ENCODE measurements around the gene NUTM2G.
"Not testable (repeated sequence)": the region's sequence is repeated elsewhere in the genome, so short reads cannot be mapped to it uniquely, and the experiment has no call there.

NUTM2G gene

DNA sequence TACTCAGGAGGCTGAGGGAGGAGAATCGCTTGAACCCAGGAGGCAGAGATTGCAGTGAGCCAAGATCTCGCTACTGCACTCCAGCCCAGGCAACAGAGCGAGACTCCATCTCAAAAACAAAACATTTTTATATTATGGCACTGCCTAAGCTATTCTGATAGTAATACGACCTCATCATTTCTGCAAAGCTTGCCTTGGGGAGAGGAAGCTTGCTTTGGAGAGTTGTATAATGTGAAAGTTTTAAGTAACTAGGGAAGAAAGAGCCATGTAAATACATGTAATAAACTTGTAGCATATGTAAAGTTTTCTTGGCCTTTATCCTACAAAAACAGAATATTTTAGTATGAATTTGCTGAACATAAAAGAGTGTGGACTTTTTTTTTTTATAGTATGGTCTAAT, 7.8 kb upstream of the NUTM2G start:
- H3K4me3 ChIP-seq (replicated peaks; ENCODE audit: low read depth, low read length); DNase-seq (ENCODE audit: low read depth): not testable (repeated sequence)

DNA sequence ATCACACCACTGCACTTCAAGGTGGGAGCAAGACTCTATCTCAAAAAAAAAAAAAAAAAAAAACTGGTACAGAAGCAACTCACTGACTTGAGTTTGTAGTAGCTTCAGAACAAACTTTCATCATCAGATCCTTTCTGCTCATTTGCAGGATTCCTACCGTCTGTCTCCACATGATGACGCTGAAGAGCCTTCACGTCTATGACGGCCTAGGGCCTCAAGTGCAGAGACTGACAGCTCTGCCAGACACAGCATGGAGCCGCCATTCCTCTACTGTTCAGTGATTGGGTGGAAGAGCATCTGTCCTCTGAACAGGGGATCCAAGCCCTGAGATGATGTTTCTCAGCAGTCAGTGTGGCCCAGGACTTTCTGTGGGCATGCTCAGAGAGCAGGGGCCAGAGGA, 3.1 kb upstream of the NUTM2G start:
- peak; percentile 1 for DNase-seq (ENCODE audit: low read depth)

DNA sequence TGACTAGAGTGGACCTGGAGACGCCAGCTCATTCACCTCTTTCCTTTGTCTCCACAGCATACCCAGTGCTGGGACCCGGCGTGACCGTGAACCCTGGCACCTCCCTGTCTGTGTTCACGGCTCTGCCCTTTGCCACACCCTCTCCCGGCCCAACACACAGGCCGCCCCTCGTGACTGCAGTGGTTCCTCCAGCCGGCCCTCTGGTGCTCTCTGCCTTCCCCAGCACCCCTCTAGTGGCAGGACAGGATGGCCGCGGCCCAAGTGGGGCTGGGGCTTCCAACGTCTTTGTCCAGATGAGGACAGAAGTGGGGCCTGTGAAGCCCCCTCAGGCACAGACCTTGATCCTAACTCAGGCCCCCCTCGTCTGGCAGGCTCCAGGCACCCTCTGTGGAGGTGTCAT, 3.0 kb downstream of the NUTM2G start:
- not testable (repeated sequence) for DNase-seq (ENCODE audit: low read depth); H3K4me3 ChIP-seq (replicated peaks; ENCODE audit: low read depth, low read length)

More for the DNA sequence above, 3.1 kb upstream of the NUTM2G start:
- H3K4me3 ChIP-seq (replicated peaks; ENCODE audit: low read depth, low read length): not testable (repeated sequence)

DNA sequence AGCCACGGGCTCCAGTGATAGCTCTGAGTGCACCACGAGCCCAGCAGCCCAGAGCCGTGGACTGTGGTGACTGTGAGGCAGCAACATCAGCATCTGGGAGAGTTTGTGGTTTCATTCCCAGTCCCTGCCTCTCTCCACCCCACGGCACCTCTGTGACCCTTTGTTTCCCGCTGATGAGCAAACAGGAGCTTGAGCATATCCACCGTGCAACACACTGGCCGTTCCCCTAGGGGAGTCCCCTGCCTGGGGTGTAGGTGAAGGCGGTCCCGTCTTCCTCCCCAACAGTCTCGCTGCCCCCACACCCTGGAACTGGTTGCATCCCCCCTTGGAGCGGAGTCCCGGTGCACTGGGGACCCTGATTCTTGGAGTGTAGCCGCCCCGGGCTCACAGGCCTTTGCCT, 5.5 kb downstream of the NUTM2G start:
- H3K4me3 ChIP-seq (replicated peaks; ENCODE audit: low read depth, low read length); DNase-seq (ENCODE audit: low read depth): not testable (repeated sequence)

DNA sequence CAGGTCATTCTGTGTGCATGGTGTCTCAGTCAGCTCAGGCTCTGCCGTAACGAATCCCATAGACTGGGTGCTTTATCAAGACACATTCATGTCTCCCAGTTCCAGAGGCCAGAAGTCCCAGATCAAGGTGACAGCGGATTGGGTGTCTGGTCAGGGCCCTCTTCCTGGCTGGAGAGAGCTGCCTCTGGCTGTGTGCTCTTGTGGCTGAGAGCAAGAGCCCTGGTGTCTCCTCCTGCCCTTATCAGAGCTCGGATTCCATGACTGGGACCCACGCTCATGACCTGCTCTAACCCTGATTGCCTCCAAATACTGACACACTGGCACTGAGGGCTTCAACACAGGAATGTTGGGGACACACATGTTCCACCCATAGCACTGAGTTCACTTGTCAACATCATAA, 6.1 kb downstream of the NUTM2G start:
- not testable (repeated sequence) for DNase-seq (ENCODE audit: low read depth); H3K4me3 ChIP-seq (replicated peaks; ENCODE audit: low read depth, low read length)

DNA sequence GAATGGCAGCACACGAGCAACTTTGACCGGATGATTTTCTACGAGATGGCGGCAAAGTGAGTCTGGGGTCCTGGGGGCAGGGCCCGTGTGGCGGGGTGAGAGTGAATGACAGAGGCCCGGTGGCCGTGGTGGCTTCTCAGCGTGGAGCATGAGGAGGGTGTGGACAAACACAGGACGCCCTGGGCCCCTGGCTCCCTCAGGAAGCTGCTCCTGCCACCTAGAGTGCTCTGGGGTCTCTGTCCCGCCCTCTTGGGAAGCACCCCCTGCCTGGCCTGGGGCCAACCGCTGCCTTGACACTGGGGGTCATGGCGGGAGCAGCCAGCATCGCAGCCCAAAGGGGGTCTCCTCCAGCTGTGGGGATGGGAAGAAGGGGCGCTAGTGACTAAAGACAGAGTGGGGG, 6.8 kb downstream of the NUTM2G start:
- H3K4me3 ChIP-seq (replicated peaks; ENCODE audit: low read depth, low read length); DNase-seq (ENCODE audit: low read depth): not testable (repeated sequence)

DNA sequence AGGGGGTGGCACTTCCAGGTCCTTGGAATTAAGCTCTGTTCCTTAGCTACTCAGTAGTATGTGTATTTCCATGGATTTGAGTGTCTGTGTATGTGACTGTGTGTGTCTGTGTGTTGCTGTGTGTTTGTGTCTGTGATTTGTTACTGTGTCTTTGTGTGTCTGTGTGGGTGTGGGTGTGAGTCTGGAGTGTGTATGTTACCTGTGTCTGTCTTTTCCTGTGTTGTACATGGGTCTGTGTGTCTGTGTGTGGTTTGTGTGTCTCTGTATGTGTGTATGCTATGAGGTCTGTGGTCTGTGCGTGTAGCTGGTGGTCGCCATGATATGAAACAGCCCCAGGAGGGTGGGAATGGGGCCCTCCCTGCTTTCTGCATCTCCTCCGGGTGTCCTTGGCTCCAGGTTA, 8.8 kb downstream of the NUTM2G start:
- not testable (repeated sequence) for H3K4me3 ChIP-seq (replicated peaks; ENCODE audit: low read depth, low read length); DNase-seq (ENCODE audit: low read depth)

DNA sequence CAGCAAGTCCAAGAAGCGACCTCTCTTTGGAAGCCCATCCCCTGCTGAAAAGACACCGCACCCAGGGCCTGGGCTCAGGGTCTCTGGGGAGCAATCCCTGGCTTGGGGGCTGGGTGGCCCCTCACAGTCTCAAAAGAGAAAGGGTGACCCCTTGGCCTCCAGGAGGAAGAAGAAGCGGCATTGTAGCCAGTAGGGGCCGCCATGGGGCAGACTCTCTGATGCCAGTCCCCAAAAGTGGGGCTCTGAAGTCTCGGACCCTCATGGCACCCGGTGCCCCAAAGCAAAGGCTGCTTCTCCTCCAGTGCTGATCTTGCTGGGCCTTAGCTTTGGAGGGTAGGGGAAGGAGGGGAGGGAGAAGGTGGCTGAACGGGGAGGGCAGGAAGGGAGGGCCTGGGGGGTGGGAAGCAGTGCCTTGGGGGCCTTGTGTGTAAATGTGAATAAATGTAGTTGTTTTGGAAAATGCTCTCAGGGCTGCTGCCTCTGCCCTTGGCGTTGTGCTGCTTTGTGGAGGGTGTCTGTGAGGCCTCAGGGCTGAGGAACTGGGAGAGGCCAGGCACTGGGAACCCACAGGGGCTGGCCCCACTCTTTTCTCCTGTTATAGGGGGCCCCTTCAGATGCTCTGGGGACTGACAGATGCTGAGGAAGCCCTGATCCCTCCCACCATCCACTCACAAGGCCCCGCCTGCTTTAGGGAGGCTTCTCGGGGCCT, 10.5 kb downstream of the NUTM2G start:
- DNase-seq (ENCODE audit: low read depth); H3K4me3 ChIP-seq (replicated peaks; ENCODE audit: low read depth, low read length): not testable (repeated sequence)

DNA sequence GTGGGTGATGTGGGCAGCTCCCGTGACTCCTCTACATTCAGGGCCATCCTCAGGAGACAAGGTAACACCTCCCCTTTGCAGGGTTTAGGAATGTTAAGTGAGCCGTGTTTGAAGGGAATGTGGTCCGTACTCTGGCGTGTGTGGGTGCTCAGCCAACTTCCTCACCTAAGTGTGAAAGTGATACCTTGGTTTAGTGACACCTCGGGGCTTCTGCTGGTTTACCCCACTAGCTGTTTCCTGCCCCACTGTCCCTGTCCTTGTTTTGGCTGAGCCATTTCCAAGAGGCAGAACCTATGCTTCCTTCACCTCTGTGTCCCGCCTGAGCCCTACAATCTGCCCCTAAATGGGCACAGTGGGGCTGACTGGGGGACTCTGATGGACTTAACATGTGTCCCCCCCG, 12.3 kb downstream of the NUTM2G start:
- H3K4me3 ChIP-seq (replicated peaks; ENCODE audit: low read depth, low read length): not testable (repeated sequence)

DNA sequence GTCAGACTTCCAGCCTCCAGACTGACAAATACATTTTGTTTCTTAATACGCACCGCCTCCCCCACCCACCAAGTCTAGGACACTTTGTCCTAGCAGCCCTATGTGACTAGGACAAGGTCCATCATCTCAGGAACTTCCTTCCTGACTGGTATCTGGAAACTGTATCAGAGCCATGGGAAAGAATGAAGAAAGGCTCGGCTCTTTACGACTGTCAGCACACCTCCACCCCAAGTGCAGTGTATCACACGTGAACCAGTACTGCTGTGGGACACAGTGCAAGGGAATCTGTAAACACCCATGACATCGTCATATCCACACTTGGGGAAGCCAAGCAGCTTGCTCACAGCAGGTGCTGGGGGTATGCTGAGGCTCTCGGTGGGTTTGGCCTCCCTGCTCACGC, 13.0 kb downstream of the NUTM2G start:
- DNase-seq (ENCODE audit: low read depth): not testable (repeated sequence)

More for the DNA sequence above, 12.3 kb downstream of the NUTM2G start:
- DNase-seq (ENCODE audit: low read depth): not testable (repeated sequence)

DNA sequence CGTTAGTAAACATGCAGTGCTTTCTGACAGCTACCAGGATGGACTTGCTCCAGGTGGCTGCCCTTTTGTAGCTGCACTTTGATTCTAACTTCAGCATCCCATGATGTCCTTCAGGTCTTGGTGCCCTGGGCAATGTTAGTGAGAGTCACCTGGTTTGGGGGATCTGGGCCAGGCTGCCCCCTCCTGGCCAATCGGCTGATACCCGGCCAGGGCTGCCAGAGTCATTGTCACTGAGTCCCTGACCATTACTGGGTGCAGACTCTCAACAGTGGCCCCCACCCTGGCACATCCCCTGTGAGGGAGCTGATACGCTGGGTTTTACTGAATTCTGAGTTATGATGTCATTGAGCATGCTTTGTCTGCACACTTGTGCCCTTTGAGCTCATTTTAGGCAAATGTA, 13.5 kb downstream of the NUTM2G start:
- H3K4me3 ChIP-seq (replicated peaks; ENCODE audit: low read depth, low read length); DNase-seq (ENCODE audit: low read depth): not testable (repeated sequence)

More for the DNA sequence above, 13.0 kb downstream of the NUTM2G start:
- H3K4me3 ChIP-seq (replicated peaks; ENCODE audit: low read depth, low read length): not testable (repeated sequence)

DNA sequence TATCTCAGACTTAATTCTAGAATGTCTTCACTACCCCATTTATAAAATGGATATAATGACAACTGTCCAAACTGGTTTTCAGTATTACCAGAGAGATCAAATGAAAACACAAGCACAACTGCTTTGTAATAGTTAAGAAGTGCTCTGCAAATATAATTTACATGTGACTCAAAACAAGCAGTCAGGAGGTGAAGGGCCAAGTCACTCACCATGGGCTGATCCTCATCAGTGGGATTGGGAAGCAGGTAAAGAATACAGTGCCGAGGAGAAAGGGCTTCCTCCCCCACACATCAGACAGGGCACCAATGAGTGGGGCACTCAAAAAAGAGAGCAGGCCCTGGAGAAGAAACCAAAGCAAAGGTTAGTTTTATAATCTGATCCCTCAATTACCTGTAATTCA, 20.7 kb downstream of the NUTM2G start:
- DNase-seq (ENCODE audit: low read depth); H3K4me3 ChIP-seq (replicated peaks; ENCODE audit: low read depth, low read length): not testable (repeated sequence)

DNA sequence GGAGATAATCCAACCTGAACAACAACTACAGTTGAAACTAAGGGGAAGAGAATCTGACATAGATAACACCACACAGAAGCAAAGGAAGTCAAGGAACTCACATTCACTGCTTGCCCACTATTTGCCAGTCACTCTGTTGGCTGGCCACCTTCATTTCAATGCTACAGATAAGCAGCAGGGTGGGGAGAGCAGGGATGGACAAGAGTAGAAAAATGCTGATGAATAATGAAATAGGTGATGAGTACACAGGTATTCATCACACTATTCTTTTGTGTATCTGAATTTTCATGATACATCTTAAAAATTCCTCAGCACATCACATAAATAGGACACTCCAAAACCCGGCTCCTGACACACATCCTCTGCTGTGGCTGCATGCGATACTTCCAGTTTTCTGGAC, 21.9 kb downstream of the NUTM2G start:
- DNase-seq (ENCODE audit: low read depth); H3K4me3 ChIP-seq (replicated peaks; ENCODE audit: low read depth, low read length): not testable (repeated sequence)

DNA sequence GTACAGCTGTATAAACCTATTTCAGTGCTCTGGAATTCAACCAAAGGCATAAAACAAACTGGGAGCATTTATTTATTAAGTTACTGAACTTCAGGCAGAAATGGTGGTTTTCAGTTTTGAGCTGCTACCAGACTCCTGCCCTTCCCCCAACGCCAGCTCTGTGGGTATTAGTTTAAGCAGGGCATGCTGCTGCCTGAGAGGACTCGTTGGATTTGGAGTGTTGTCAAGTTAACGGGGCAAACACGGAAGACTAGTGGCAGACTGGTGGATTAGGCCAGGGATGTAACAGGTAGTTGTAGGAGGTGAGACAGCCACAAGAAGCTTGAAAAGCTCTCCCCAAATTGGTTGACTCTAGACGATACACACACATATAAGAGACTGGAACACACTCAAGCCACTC, 38.9 kb downstream of the NUTM2G start:
- DNase-seq (ENCODE audit: low read depth); H3K4me3 ChIP-seq (replicated peaks; ENCODE audit: low read depth, low read length): not testable (repeated sequence)

DNA sequence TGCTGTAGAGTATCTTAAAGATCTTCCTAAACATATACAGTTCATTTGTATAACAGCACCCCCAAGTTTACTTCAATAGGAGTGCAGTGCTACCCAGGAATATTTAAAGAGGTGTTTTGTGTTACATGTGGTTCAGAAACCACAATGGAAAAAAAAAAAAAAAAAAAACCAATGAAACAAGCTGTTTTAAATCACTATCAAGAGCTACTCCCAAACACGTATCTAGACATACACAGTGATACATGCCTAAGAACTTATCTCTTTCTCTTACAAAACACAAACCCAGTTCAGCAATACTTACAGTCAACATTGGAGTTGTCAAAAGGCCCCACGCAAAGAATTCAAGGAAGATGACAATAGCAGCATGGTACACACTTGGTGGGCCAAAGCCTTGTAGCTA, 43.9 kb downstream of the NUTM2G start:
- H3K4me3 ChIP-seq (replicated peaks; ENCODE audit: low read depth, low read length): not testable (repeated sequence)
- peak; percentile 2 for DNase-seq (ENCODE audit: low read depth)

DNA sequence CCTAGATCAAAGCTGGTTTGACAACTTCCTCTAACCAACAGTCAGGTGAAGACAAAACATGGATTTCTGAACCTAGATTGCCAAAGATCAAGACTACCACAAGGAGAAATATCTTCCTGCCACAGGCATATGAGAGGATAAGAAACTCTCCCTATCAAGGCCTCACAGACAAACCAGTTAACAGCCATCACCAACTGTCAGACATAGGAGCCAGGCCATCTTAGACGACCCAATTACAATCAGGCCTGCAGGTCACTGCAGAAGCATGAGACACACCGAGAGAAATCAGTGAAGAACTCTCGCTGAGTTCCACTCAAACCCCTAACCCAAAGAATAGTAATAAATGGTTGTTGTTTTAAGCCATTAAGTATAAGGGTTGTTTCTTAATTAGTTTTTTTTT, 45.4 kb downstream of the NUTM2G start:
- H3K4me3 ChIP-seq (replicated peaks; ENCODE audit: low read depth, low read length); DNase-seq (ENCODE audit: low read depth): not testable (repeated sequence)

DNA sequence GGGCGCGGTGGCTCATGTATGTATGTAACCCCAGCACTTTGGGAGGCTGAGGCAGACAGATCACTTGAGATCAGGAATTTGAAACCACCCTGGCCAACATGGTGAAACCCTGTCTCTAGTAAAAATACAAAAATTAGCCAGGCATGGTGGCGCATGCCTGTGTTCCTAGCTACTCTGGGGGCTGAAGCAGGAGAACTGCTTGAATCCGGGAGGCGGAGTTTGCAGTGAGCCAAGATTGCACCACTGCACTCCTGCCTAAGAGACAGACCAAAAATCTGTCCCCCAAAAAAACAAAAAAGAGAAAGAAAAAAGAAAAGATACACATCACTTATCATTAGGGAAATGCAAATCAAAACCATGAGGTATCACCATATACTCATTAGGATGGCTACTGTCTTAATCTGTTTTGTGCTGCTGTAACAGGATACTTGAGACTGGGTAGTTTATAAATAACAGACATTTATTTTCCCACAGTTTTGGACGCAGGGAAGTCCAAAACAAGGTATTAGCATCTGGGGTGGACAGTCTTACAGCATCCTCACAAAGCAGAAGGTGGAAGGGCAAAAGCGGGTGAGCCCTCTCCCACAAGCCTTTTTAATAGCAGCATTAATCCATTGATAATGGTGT, 55.0 kb downstream of the NUTM2G start:
- H3K4me3 ChIP-seq (replicated peaks; ENCODE audit: low read depth, low read length); DNase-seq (ENCODE audit: low read depth): not testable (repeated sequence)

DNA sequence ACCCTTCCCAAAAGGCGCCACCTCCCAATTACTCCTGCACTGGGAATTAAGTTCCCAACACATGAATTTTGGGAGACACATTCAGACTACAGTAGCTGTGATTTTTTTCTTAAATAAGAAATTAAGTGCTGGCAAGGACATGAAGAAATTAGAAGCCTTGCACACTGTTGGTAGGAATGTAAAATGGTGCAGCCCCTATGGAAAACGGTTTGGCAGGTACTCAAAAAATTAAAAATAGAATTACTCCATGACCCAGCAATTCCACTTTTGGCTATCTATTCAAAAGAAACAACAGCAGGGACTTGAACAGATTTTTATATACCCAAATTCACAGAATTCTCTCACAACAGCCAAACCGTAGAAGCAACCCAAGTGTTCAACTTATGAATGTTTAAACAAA, 55.5 kb downstream of the NUTM2G start:
- DNase-seq (ENCODE audit: low read depth); H3K4me3 ChIP-seq (replicated peaks; ENCODE audit: low read depth, low read length): not testable (repeated sequence)

DNA sequence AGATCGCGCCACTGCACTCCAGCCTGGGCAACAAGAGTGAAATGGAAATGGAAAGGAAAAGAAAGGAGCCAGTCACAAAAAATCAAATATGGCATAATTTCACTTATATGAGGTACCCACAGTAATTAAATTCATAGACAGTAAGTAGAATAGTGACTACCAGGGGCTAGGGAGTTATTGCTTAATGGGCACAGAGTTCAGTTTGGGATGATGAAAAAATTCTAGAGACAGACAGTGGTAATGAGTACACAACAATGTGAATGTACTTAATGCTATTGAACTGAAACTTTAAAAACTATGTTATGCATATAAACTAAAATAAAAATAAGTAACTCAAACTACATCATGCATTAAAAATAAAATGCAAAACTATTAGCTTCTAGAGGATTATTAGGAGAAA, 56.2 kb downstream of the NUTM2G start:
- not testable (repeated sequence) for DNase-seq (ENCODE audit: low read depth)

More for the DNA sequence above, 56.2 kb downstream of the NUTM2G start:
- not testable (repeated sequence) for H3K4me3 ChIP-seq (replicated peaks; ENCODE audit: low read depth, low read length)
